ENCODE data around the gene CNPY2. TPM values are rescaled to one million over a fixed set of nuclear protein-coding genes. Genes with fewer than 3 reads are reported as not detected.

The CNPY2 gene
- total and polyA plus RNA-seq, 2 of the 13 experiments (the other 11 are each of a cell fraction or from before 2014, with no cell fraction given): 285 to 356 TPM

GRCh38 chr12:56280849-56281248, 34.9 kb downstream of the CNPY2 start:
- Histone ChIP-seq H4K20me1 (ENCODE audit: insufficient read depth, low read length) (no peaks in the 10 kb centered on the region), H2AFZ (ENCODE audit: low read length) (no peak overlapping the region), H3K4me2 (ENCODE audit: low read depth, low read length) (no peak overlapping the region), H3K79me2 (ENCODE audit: insufficient read depth, low read length) (no peaks in the 10 kb centered on the region), H3K4me3 (replicated peaks in 1 of 3; ENCODE audit: insufficient read depth in 1 of 3, low read depth in 2 of 3, low read length in 3 of 3) (no peak overlapping the region), H3K27me3 (ENCODE audit: control insufficient read depth in 1 of 2, insufficient read depth in 2 of 2, low read length in 2 of 2) (no peaks in the 10 kb centered on the region), H3K27ac (ENCODE audit: extremely low read length, insufficient read depth, low read length) (no peak overlapping the region), H3K9ac (ENCODE audit: insufficient read depth, low read depth, low read length) (no peak overlapping the region), H3K9me3 (ENCODE audit: low read length) (no peaks in the 10 kb centered on the region), H3K36me3 (replicated peaks in 1 of 2; ENCODE audit: control insufficient read depth in 1 of 2, insufficient read depth in 2 of 2, low read length in 2 of 2) (peaks cover 15 to 70% of the 10 kb centered on the region in 2 experiments), H3K4me1 (ENCODE audit: insufficient read depth, low read length) (peaks cover 4% of the 10 kb centered on the region)
- FAIRE-seq: no peak
- no peak for DNase-seq (ENCODE audit: low spot score)
- in situ Hi-C loops (cut with HindIII; ENCODE audit: extremely low pct_ligation_motif_present, low pct_unique_long_range_greater_than_20kb) (no loop called here), intact Hi-C loops (cut with micrococcal nuclease; ENCODE audit: unreplicated experiment) (no loop called here)
- no peak for ATAC-seq
- ChIA-PET CTCF (ENCODE audit: low intra/inter-chr PET ratio, low total read pairs) (no interaction called here), POLR2A (interaction anchor here (0.8 kb wide), 1 partner anchor 14 kb away, joined by 3 read pairs; no protein-coding TSS in a partner anchor)
- no TSS peak for BruUV-seq (replicated peaks)
- TF ChIP-seq CEBPB (IDR thresholded peaks at IDR 0.05; ENCODE audit: borderline replicate concordance, low read depth, low read length): peak; percentile 28; the same call in 1 of the 2 replicates
- no peak for TF ChIP-seq TRIM22 (IDR thresholded peaks at IDR 0.05)

GRCh38 chr12:56278905-56279304, 36.9 kb downstream of the CNPY2 start:
- intact Hi-C loops (cut with micrococcal nuclease; ENCODE audit: unreplicated experiment) (no loop called here), in situ Hi-C loops (cut with HindIII; ENCODE audit: extremely low pct_ligation_motif_present, low pct_unique_long_range_greater_than_20kb) (no loop called here)
- WGBS (ENCODE audit: low lambda C conversion rate): 97% methylated on average over 3 of the region's 3 CpGs
- no peak for TF ChIP-seq KMT2A (CRISPR knock-in tag; IDR thresholded peaks at IDR 0.05)
- no peak for TF ChIP-seq NR1H2 (CRISPR knock-in tag; IDR thresholded peaks at IDR 0.05; ENCODE audit: borderline replicate concordance, low read depth)
- no peak for TF ChIP-seq ZNF619 (CRISPR knock-in tag; IDR thresholded peaks at IDR 0.05)
- TF ChIP-seq MTF1 (CRISPR knock-in tag; IDR thresholded peaks at IDR 0.05): no peak
- no peak for TF ChIP-seq MXD4 (CRISPR knock-in tag; IDR thresholded peaks at IDR 0.05)
- TF ChIP-seq HNRNPK (IDR thresholded peaks at IDR 0.05; ENCODE audit: low read depth, low read length, poor library complexity, severe bottlenecking): no peak
- TF ChIP-seq NFYC (CRISPR knock-in tag; IDR thresholded peaks at IDR 0.05): no peak
- no peak for TF ChIP-seq HOXA7 (CRISPR knock-in tag; IDR thresholded peaks at IDR 0.05)
- no peak for TF ChIP-seq SOX6 (IDR thresholded peaks at IDR 0.05)
- no peak for TF ChIP-seq SOX6 (CRISPR knock-in tag; IDR thresholded peaks at IDR 0.05)
- TF ChIP-seq POGZ (CRISPR knock-in tag; IDR thresholded peaks at IDR 0.05): no peak
- no peak for TF ChIP-seq CEBPZ (IDR thresholded peaks at IDR 0.05; ENCODE audit: low read length)
- no peak for TF ChIP-seq ZSCAN22 (CRISPR knock-in tag; IDR thresholded peaks at IDR 0.05)
- TF ChIP-seq ZSCAN25 (CRISPR knock-in tag; IDR thresholded peaks at IDR 0.05): no peak
- no peak for TF ChIP-seq ZNF496 (CRISPR knock-in tag; IDR thresholded peaks at IDR 0.05; ENCODE audit: insufficient replicate concordance)

More at GRCh38 chr12:56278905-56279304, 36.9 kb downstream of the CNPY2 start:
- no TSS peak for BruUV-seq (replicated peaks)
- Histone ChIP-seq H3K9me3 (ENCODE audit: low read length) (no peaks in the 10 kb centered on the region), H3K4me3 (replicated peaks in 1 of 3; ENCODE audit: insufficient read depth in 1 of 3, low read depth in 2 of 3, low read length in 3 of 3) (no peak overlapping the region), H3K36me3 (replicated peaks in 1 of 2; ENCODE audit: control insufficient read depth in 1 of 2, insufficient read depth in 2 of 2, low read length in 2 of 2) (peaks cover 30 to 74% of the 10 kb centered on the region in 2 experiments), H3K27ac (ENCODE audit: extremely low read length, insufficient read depth, low read length) (no peak overlapping the region), H3K9ac (ENCODE audit: insufficient read depth, low read depth, low read length) (no peak overlapping the region), H2AFZ (ENCODE audit: low read length) (no peak overlapping the region), H3K4me2 (ENCODE audit: low read depth, low read length) (no peak overlapping the region), H3K4me1 (ENCODE audit: insufficient read depth, low read length) (no peaks in the 10 kb centered on the region), H3K79me2 (ENCODE audit: insufficient read depth, low read length) (no peaks in the 10 kb centered on the region), H3K27me3 (ENCODE audit: control insufficient read depth in 1 of 2, insufficient read depth in 2 of 2, low read length in 2 of 2) (no peaks in the 10 kb centered on the region), H4K20me1 (ENCODE audit: insufficient read depth, low read length) (no peaks in the 10 kb centered on the region)
- ChIA-PET CTCF (ENCODE audit: low intra/inter-chr PET ratio, low total read pairs) (no interaction called here), POLR2A (interaction anchor here (0.8 kb wide), 1 partner anchor 45 kb away, joined by 3 read pairs; no protein-coding TSS in a partner anchor)
- FAIRE-seq (no peak), DNase-seq (ENCODE audit: low spot score) (no peak), ATAC-seq (no peak)

Data from HepG2 (cell line).